ENCODE data around the gene DLGAP4. TPM values are rescaled to one million over a fixed set of nuclear protein-coding genes. Genes with fewer than 3 reads are reported as not detected.

The DLGAP4 gene
- total and polyA plus RNA-seq, 2 of the 13 experiments (the other 11 are each of a cell fraction or from before 2014, with no cell fraction given): 15.2 to 26.7 TPM

GRCh38 chr20:36469973-36470372 lies 163.8 kb downstream of the DLGAP4 start (continued):
- no peak for TF ChIP-seq ZNF414 (CRISPR knock-in tag; IDR thresholded peaks at IDR 0.05)
- no peak for TF ChIP-seq SP2 (CRISPR knock-in tag; IDR thresholded peaks at IDR 0.05)
- TF ChIP-seq ZNF766 (CRISPR knock-in tag; IDR thresholded peaks at IDR 0.05; ENCODE audit: borderline replicate concordance): no peak
- no peak for TF ChIP-seq ZNF432 (CRISPR knock-in tag; IDR thresholded peaks at IDR 0.05; ENCODE audit: borderline replicate concordance)
- TF ChIP-seq CTCF (CRISPR knock-in tag; IDR thresholded peaks at IDR 0.05): no peak
- TF ChIP-seq LBX2 (CRISPR knock-in tag; IDR thresholded peaks at IDR 0.05; ENCODE audit: borderline replicate concordance): no peak
- TF ChIP-seq AGO2 (optimal IDR thresholded peaks at IDR 0.05; ENCODE audit: low read depth, low read length): no peak
- TF ChIP-seq KIAA2018 (CRISPR knock-in tag; IDR thresholded peaks at IDR 0.05; ENCODE audit: borderline replicate concordance): no peak
- TF ChIP-seq SOX5 (CRISPR knock-in tag; IDR thresholded peaks at IDR 0.05; ENCODE audit: borderline replicate concordance): no peak
- TF ChIP-seq ATF1 (CRISPR knock-in tag; IDR thresholded peaks at IDR 0.05): no peak
- TF ChIP-seq RBAK (CRISPR knock-in tag; IDR thresholded peaks at IDR 0.05): no peak
- TF ChIP-seq DMTF1 (CRISPR knock-in tag; IDR thresholded peaks at IDR 0.05): no peak
- no peak for TF ChIP-seq POGK (CRISPR knock-in tag; conservative IDR thresholded peaks at IDR 0.05)
- no peak for TF ChIP-seq TP53 (CRISPR knock-in tag; conservative IDR thresholded peaks at IDR 0.05)
- TF ChIP-seq ZC3H13 (CRISPR knock-in tag; IDR thresholded peaks at IDR 0.05): no peak

All from HepG2 (cell line).